Adrenal gland (tissue), 5 donors: ENCODE measurements around the gene EZH2.

Source experiments
- CTCF ChIP-seq, 6 experiments: fragments of 450-650 bp in 4 of 6; fragments of 200-600 bp in 2 of 6; sonication (generic) in 1 of 6; IDR thresholded peaks; 1 replicate in 5 of 6; 2 replicates in 1 of 6; pipeline versions ENCODE4 v1.5.1 to v1.8.0; 2016 to 2021; ENCODE audit warnings: antibody characterized with exemption in 6 of 6, mild to moderate bottlenecking in 2 of 6, moderate library complexity in 1 of 6
- POLR2A ChIP-seq, 2 donors: fragments of 450-650 bp; IDR thresholded peaks; one replicate each; pipeline ENCODE4 v1.6.1; 2017; ENCODE audit warnings: antibody characterized with exemption in 2 of 2, mild to moderate bottlenecking in 2 of 2, moderate library complexity in 1 of 2
- donor health status: DM: no; HTN: no; CAD: no.

- TF ChIP-seq CTCF (IDR thresholded peaks at IDR 0.05) (no peak), POLR2A (IDR thresholded peaks at IDR 0.05) (no peak)
These were observed 43.3 kb upstream of the EZH2 start for GRCh38 chr7:148927123-148928045.
